A673 (cell line): ENCODE data around the gene PSD2. TPM values are rescaled to one million over a fixed set of nuclear protein-coding genes. Genes with fewer than 3 reads are reported as not detected.

Experiments
- BruUV-seq: library from RNA; stranded (reverse); fragments of 400-500 nt; replicated peaks from 2 replicates; lab custom pipeline; 2021; lab: Mats Ljungman, UMichigan
- CTCF ChIA-PET: fragments of 300-600 bp; sonication (Branson Sonifier 250); formaldehyde crosslinking; loops from one replicate; lab custom pipeline; 2022; ENCODE audit warnings: antibody characterized with exemption; lab: Charles Lee
- POLR2A ChIA-PET: fragments of 300-600 bp; sonication (Branson Sonifier 250); formaldehyde crosslinking; loops from one replicate; lab custom pipeline; 2022; ENCODE audit warnings: antibody characterized with exemption; ENCODE audit not compliant: low non-redundant PET; lab: Charles Lee
- DNase-seq: peaks from one replicate; pipeline ENCODE4 v3.0.0-alpha.2; 2015; ENCODE audit warnings: low spot score
- H3K27ac ChIP-seq: fragments of 200-600 bp; sonication (generic); 2 replicates; pipeline ENCODE4 v1.5.1; 2016; ENCODE audit warnings: mixed run types, low read depth, mild to moderate bottlenecking, mixed read lengths, antibody characterized with exemption, low read length; ENCODE audit not compliant: poor library complexity, severe bottlenecking
- H3K27me3 ChIP-seq: fragments of 200-600 bp; sonication (generic); replicated peaks from 2 replicates; pipeline ENCODE4 v1.6.1; 2017; ENCODE audit warnings: mixed run types, low read depth, mild to moderate bottlenecking, mixed read lengths, antibody characterized with exemption, low read length; ENCODE audit not compliant: insufficient read depth, poor library complexity
- H3K36me3 ChIP-seq: fragments of 200-600 bp; sonication (generic); 2 replicates; pipeline ENCODE4 v1.6.1; 2016; ENCODE audit warnings: mixed run types, mild to moderate bottlenecking, mixed read lengths, antibody characterized with exemption, low read length; ENCODE audit not compliant: insufficient read depth, poor library complexity, severe bottlenecking
- H3K4me1 ChIP-seq: fragments of 200-600 bp; sonication (generic); 2 replicates; pipeline ENCODE4 v1.6.1; 2017; ENCODE audit warnings: mixed run types, mild to moderate bottlenecking, mixed read lengths, antibody characterized with exemption, low read length; ENCODE audit not compliant: insufficient read depth, poor library complexity, severe bottlenecking
- H3K4me3 ChIP-seq: fragments of 200-600 bp; sonication (generic); 2 replicates; pipeline ENCODE4 v1.5.1; 2016; ENCODE audit warnings: low read depth, mixed run types, mild to moderate bottlenecking, mixed read lengths, low read length; ENCODE audit not compliant: poor library complexity, severe bottlenecking
- H3K9me3 ChIP-seq: fragments of 200-600 bp; sonication (generic); 2 replicates; pipeline ENCODE4 v1.6.1; 2016; ENCODE audit warnings: mixed run types, low read depth, mild to moderate bottlenecking, mixed read lengths, antibody characterized with exemption, low read length; ENCODE audit not compliant: poor library complexity, severe bottlenecking
- EZH2 ChIP-seq: fragments of 200-600 bp; sonication (generic); IDR thresholded peaks from 2 replicates; pipeline ENCODE4 v1.6.1; 2017; ENCODE audit warnings: borderline replicate concordance, low read depth, mild to moderate bottlenecking, mixed read lengths, antibody characterized with exemption, low read length; ENCODE audit not compliant: poor library complexity, severe bottlenecking
- intact Hi-C: fragments of 100-400 bp; cut with micrococcal nuclease; formaldehyde crosslinking; loops from one replicate; pipeline ENCODE4 v1.10.0; 2022; ENCODE audit not compliant: unreplicated experiment
- total RNA-seq: library from RNA; stranded (reverse); gene quantifications from 2 replicates; pipeline ENCODE4 v1.2.3, GENCODE V29; 2021
- TF ChIP-seq, protein P1 (sequence below): fragments of 300-800, 200-600 bp; sonication (generic); conservative IDR thresholded peaks from 2 replicates; pipeline ENCODE4 v1.5.1; 2017; ENCODE audit warnings: low read depth, mild to moderate bottlenecking, antibody characterized with exemption, low read length, moderate library complexity, mixed read lengths

The PSD2 gene
- total RNA-seq, 1 experiment from 2014 or later: 0.26 TPM

DNA sequence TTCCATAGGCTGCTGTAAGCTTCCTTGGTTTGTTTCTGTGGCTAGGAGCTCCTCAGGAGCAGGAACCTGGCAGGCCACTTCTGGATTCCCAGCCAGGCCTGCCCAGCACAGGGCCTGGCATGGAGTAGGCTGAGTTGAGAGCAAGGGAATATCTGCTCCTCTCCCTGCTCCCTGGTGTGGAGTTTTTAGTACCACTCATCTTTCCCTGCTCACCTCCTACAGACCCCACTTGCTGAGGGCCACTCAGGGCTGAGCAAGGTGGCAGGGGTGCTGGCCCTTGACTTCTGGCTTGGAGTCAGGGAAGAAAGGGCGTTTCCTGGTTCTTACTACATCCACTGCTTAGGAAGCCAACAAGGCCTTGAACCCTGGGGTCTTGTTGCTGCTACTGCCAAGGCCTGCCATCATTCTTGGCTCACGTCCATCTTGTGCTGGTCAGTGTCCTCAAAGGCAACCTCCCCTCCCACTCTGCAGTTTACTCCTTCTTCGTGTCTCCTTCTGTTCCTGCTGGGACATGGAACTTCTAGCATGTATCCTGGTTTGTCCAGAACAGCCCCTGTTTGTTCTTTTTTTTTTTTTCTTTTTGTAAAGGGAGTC is 54.9 kb downstream of the PSD2 start:
- no peaks in the 10 kb centered on the region for H3K36me3 ChIP-seq
- TF ChIP-seq, protein P1, sequence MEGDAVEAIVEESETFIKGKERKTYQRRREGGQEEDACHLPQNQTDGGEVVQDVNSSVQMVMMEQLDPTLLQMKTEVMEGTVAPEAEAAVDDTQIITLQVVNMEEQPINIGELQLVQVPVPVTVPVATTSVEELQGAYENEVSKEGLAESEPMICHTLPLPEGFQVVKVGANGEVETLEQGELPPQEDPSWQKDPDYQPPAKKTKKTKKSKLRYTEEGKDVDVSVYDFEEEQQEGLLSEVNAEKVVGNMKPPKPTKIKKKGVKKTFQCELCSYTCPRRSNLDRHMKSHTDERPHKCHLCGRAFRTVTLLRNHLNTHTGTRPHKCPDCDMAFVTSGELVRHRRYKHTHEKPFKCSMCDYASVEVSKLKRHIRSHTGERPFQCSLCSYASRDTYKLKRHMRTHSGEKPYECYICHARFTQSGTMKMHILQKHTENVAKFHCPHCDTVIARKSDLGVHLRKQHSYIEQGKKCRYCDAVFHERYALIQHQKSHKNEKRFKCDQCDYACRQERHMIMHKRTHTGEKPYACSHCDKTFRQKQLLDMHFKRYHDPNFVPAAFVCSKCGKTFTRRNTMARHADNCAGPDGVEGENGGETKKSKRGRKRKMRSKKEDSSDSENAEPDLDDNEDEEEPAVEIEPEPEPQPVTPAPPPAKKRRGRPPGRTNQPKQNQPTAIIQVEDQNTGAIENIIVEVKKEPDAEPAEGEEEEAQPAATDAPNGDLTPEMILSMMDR: no peak
- no peak for TF ChIP-seq EZH2
- intact Hi-C loops: no loop called here
- peaks cover 13% of the 10 kb centered on the region for H3K27me3 ChIP-seq
- no peak overlapping the region for H3K4me3 ChIP-seq
- ChIA-PET POLR2A (no interaction called here), CTCF (interaction anchor here (1.1 kb wide), 1 partner anchor 85 kb away, joined by 3 read pairs; no protein-coding TSS in a partner anchor)
- no TSS peak for BruUV-seq
- H3K4me1 ChIP-seq: no peaks in the 10 kb centered on the region
- no peaks in the 10 kb centered on the region for H3K9me3 ChIP-seq
- H3K27ac ChIP-seq: no peak overlapping the region
- no peak for DNase-seq

GRCh38 chr5:139851558-139851957 is 56.0 kb downstream of the PSD2 start:
- no peak overlapping the region for H3K4me3 ChIP-seq
- no peaks in the 10 kb centered on the region for H3K9me3 ChIP-seq
- H3K27me3 ChIP-seq: peaks cover 10% of the 10 kb centered on the region
- DNase-seq: no peak
- H3K36me3 ChIP-seq: no peaks in the 10 kb centered on the region
- CTCF ChIA-PET: no interaction called here
- intact Hi-C loops: no loop called here
- H3K4me1 ChIP-seq: no peaks in the 10 kb centered on the region
- POLR2A ChIA-PET: no interaction called here
- TF ChIP-seq, protein P1: no peak
- no peak for TF ChIP-seq EZH2
- BruUV-seq: no TSS peak
- H3K27ac ChIP-seq: no peak overlapping the region

- BruUV-seq: no TSS peak
- DNase-seq: no peak
- no peaks in the 10 kb centered on the region for H3K27me3 ChIP-seq
- H3K9me3 ChIP-seq: no peaks in the 10 kb centered on the region
- no peak for TF ChIP-seq EZH2
- TF ChIP-seq, protein P1: no peak
- intact Hi-C loops: no loop called here
- ChIA-PET POLR2A (no interaction called here), CTCF (no interaction called here)
- H3K4me1 ChIP-seq: no peaks in the 10 kb centered on the region
- no peak overlapping the region for H3K4me3 ChIP-seq
- no peak overlapping the region for H3K27ac ChIP-seq
- no peaks in the 10 kb centered on the region for H3K36me3 ChIP-seq
These were observed 57.1 kb downstream of the PSD2 start for GRCh38 chr5:139852696-139853095.
